Germinal center (tissue), 1 donor: Measurements from ENCODE around the gene PLXDC1.

Source experiments
- DNase-seq: peaks from one replicate; pipeline ENCODE4 v3.0.0; 2012; ENCODE audit warnings: mixed read lengths, low spot score

PLXDC1 gene

GRCh38 chr17:39014795-39015545 lies 136.5 kb downstream of the PLXDC1 start:
- no peak for DNase-seq

- DNase-seq, result no peak
Measured at GRCh38 chr17:39014044-39014794, 137.2 kb downstream of the PLXDC1 start.
